ENCODE measurements around the gene HECTD4. TPM values are rescaled to one million over a fixed set of nuclear protein-coding genes. Genes with fewer than 3 reads are reported as not detected.

Gene HECTD4
- total and polyA plus RNA-seq, 4 donors = 4.3 to 80.1 (median 25.5) TPM

GRCh38 chr12:112214064-112214463, 168.2 kb downstream of the HECTD4 start:
- TF ChIP-seq NR2F2 (IDR thresholded peaks at IDR 0.05) = no peak
- TF ChIP-seq JUND (IDR thresholded peaks at IDR 0.05) = no peak
- TF ChIP-seq CTCF (IDR thresholded peaks at IDR 0.05; ENCODE audit: low read depth, low read length, missing input control) = no peak
- no peak for TF ChIP-seq GABPA (IDR thresholded peaks at IDR 0.05 in 1 of 2, conservative IDR thresholded peaks at IDR 0.05 in 1 of 2)
- no peak for TF ChIP-seq EGR1 (IDR thresholded peaks at IDR 0.05; ENCODE audit: low read depth in 2 of 2)
- TF ChIP-seq SP1 (IDR thresholded peaks at IDR 0.05) = no peak
- no peak for TF ChIP-seq RXRA (IDR thresholded peaks at IDR 0.05)
- no peak for TF ChIP-seq ATF3 (IDR thresholded peaks at IDR 0.05)
- no peak for TF ChIP-seq HNF4G (IDR thresholded peaks at IDR 0.05)
- TF ChIP-seq MAX (IDR thresholded peaks at IDR 0.05) = no peak
- TF ChIP-seq FOXA2 (IDR thresholded peaks at IDR 0.05) = no peak
- no peak for TF ChIP-seq YY1 (IDR thresholded peaks at IDR 0.05)
- no peak for TF ChIP-seq ZBTB33 (IDR thresholded peaks at IDR 0.05)
- TF ChIP-seq HNF4A (conservative IDR thresholded peaks at IDR 0.05) = no peak
- TF ChIP-seq RAD21 (IDR thresholded peaks at IDR 0.05) = no peak
- no peak for TF ChIP-seq FOXA1 (IDR thresholded peaks at IDR 0.05)
- no peak for TF ChIP-seq REST (IDR thresholded peaks at IDR 0.05)
- no peak for TF ChIP-seq TAF1 (conservative IDR thresholded peaks at IDR 0.05)
- no peak for DNase-seq (ENCODE audit: low spot score)

More at GRCh38 chr12:112214064-112214463, 168.2 kb downstream of the HECTD4 start:
- Histone ChIP-seq H3K4me1 (ENCODE audit: control insufficient read depth in 4 of 4, insufficient read depth in 4 of 4, low read length in 3 of 4) (no peaks in the 10 kb centered on the region), H3K9ac (ENCODE audit: low read depth in 1 of 2, low read length in 2 of 2) (no peak overlapping the region), H3K9me3 (ENCODE audit: control insufficient read depth in 4 of 4, low read length in 3 of 4) (no peaks in the 10 kb centered on the region), H3K4me3 (ENCODE audit: low read depth in 1 of 3, low read length in 3 of 3) (no peak overlapping the region), H3K27ac (ENCODE audit: low read depth in 1 of 2, low read length in 2 of 2) (no peak overlapping the region), H3K36me3 (ENCODE audit: control insufficient read depth in 4 of 4, insufficient read depth in 3 of 4, low read depth in 1 of 4, low read length in 3 of 4) (peaks cover 5 to 57% (median 31%) of the 10 kb centered on the region in 4 donors), H3K27me3 (ENCODE audit: control insufficient read depth in 4 of 4, insufficient read depth in 4 of 4, low read length in 3 of 4) (no peaks in the 10 kb centered on the region)
- 92% methylated on average over 4 of the region's 4 CpGs for WGBS

All from liver (tissue), 9 donors.